GM21423 (cell line): ENCODE data around the gene SEZ6L.

Experiments
- ATAC-seq: cut with Tn5 transposase; IDR thresholded peaks from one replicate; pipeline ENCODE4 v1.9.1; 2021; ENCODE audit warnings: mild to moderate bottlenecking, moderate library complexity; ENCODE audit not compliant: unreplicated experiment

SEZ6L gene

GRCh38 chr22:26292667-26292995, 123.4 kb downstream of the SEZ6L start:
- no peak for ATAC-seq

GRCh38 chr22:26295563-26296126, 126.4 kb downstream of the SEZ6L start:
- ATAC-seq: no peak

- ATAC-seq: no peak
These were observed 129.5 kb downstream of the SEZ6L start for GRCh38 chr22:26298605-26299310.

- ATAC-seq: no peak
These were observed 133.5 kb downstream of the SEZ6L start for GRCh38 chr22:26302726-26303125.

GRCh38 chr22:26303475-26303874, 134.2 kb downstream of the SEZ6L start:
- no peak for ATAC-seq

- ATAC-seq: no peak
These were observed 135.5 kb downstream of the SEZ6L start for GRCh38 chr22:26304730-26305129.

- ATAC-seq: no peak
These were observed 139.2 kb downstream of the SEZ6L start for GRCh38 chr22:26308467-26308866.

GRCh38 chr22:26310616-26311015, 141.4 kb downstream of the SEZ6L start:
- no peak for ATAC-seq

- no peak for ATAC-seq
These were observed 144.0 kb downstream of the SEZ6L start for GRCh38 chr22:26313291-26313690.

GRCh38 chr22:26314171-26314570, 144.9 kb downstream of the SEZ6L start:
- ATAC-seq: no peak

GRCh38 chr22:26314656-26315055, 145.4 kb downstream of the SEZ6L start:
- no peak for ATAC-seq

GRCh38 chr22:26316732-26317285, 147.5 kb downstream of the SEZ6L start:
- ATAC-seq: no peak

- no peak for ATAC-seq
These were observed 149.7 kb downstream of the SEZ6L start for GRCh38 chr22:26318975-26319374.

GRCh38 chr22:26320447-26320846, 151.2 kb downstream of the SEZ6L start:
- no peak for ATAC-seq

- no peak for ATAC-seq
These were observed 152.2 kb downstream of the SEZ6L start for GRCh38 chr22:26321469-26321913.

GRCh38 chr22:26322179-26322905, 153.1 kb downstream of the SEZ6L start:
- ATAC-seq: no peak

GRCh38 chr22:26323013-26323412, 153.8 kb downstream of the SEZ6L start:
- no peak for ATAC-seq

- no peak for ATAC-seq
These were observed 154.9 kb downstream of the SEZ6L start for GRCh38 chr22:26324150-26324549.

- ATAC-seq: no peak
These were observed 156.4 kb downstream of the SEZ6L start for GRCh38 chr22:26325641-26326040.

- no peak for ATAC-seq
These were observed 157.5 kb downstream of the SEZ6L start for GRCh38 chr22:26326803-26327202.

- ATAC-seq: no peak
These were observed 158.0 kb downstream of the SEZ6L start for GRCh38 chr22:26327306-26327705.

GRCh38 chr22:26328221-26328620, 159.0 kb downstream of the SEZ6L start:
- no peak for ATAC-seq
